ENCODE results near the gene EXOC3L1.

The EXOC3L1 gene, protein sequence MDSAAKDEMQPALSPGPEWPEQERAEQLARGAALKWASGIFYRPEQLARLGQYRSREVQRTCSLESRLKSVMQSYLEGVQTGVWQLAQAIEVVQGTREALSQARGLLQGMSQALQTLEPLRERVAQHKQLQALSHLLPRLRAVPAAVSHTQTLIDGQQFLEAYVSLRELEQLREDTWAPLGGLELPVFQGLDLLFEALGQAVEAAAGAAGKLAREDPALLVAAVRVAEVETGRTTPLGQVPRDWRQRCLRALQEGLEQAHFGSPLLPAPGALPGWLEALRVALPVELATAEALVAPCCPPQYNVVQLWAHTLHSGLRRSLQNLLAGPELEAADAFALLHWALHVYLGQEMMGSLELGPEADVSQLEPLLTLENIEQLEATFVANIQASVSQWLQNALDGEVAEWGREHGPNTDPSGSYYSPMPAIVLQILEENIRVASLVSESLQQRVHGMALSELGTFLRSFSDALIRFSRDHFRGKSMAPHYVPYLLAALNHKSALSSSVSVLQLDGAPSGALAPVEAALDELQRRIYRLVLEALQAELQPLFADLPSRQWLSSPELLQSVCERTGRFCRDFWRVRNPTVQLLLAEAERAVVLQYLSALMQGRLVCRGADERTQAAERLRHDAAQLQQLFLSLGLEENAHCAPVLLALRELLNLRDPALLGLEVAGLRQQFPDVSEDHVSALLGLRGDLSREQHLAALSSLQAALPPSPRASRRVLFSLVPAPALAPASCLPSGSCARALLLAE

GRCh38 chr16:67190041-67190440 is at the start of gene EXOC3L1:
EXOC3L1 (minus strand) TSS chr16:67190136; CDS start chr16:67189676, 460 bp downstream.
- no peaks in the 10 kb centered on the region for H3K9me3 Mint-ChIP-seq
- no peak for DNase-seq (ENCODE audit: low spot score in 2 of 2)
- peaks cover 22% of the 10 kb centered on the region for H3K4me1 Mint-ChIP-seq
- H3K27ac Mint-ChIP-seq = no peak within 1 kb of the TSS
- H3K36me3 Mint-ChIP-seq = no peaks in the 10 kb centered on the region
- no peak within 1 kb of the TSS for H3K4me3 Mint-ChIP-seq
- no peak for ATAC-seq (ENCODE audit: low read depth)
- H3K27me3 Mint-ChIP-seq = peaks cover 1% of the 10 kb centered on the region

DNA sequence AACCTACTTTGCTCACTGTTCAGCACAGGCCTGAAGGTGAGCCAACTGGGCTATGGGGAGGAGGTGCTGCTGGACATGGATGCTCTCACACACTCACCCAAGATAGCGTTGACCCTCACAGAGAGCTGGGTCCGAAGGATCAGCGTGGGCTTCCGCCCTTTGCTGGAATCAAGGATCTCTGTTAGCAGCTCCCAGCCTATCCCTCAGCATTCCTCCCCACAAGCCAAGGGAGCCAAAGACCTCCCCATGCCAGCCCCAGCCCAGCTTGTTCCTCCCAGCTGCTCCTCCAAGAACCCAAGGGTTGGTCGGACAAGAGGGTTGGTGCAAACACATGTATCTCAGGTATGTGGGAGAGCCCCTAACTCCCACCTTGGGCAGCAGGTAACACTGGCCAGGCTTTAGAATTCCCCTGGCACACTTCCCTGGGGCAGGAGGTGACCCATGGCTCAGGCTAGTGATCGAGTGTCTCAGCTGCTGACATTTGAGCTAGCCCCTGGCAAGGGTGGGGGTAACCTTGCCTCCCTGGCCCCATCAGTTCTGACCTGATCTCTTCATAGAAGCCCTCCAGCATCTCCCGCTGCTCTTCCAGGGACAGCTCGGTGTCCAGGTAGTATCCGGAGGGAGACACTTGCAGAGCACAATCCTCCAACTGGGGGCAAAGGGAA is 49.0 kb upstream of the EXOC3L1 start:
- peaks cover 11% of the 10 kb centered on the region for H3K4me1 Mint-ChIP-seq
- peaks cover 19% of the 10 kb centered on the region for H3K36me3 Mint-ChIP-seq
- H3K9me3 Mint-ChIP-seq = peaks cover 2% of the 10 kb centered on the region
- DNase-seq (ENCODE audit: low spot score in 2 of 2) (no peak), ATAC-seq (ENCODE audit: low read depth) (no peak)
- H3K27me3 Mint-ChIP-seq = no peaks in the 10 kb centered on the region
- H3K4me3 Mint-ChIP-seq = no peak overlapping the region
- no peak overlapping the region for H3K27ac Mint-ChIP-seq

- Mint-ChIP-seq H3K36me3 (peaks cover 23% of the 10 kb centered on the region), H3K27ac (no peak overlapping the region), H3K9me3 (peaks cover 2% of the 10 kb centered on the region), H3K27me3 (no peaks in the 10 kb centered on the region), H3K4me1 (peaks cover 10% of the 10 kb centered on the region), H3K4me3 (no peak overlapping the region)
- no peak for DNase-seq (ENCODE audit: low spot score in 2 of 2)
- ATAC-seq (ENCODE audit: low read depth) = no peak
Observed at GRCh38 chr16:67238278-67238575, 48.3 kb upstream of the EXOC3L1 start.

GRCh38 chr16:67237396-67238277 is 47.7 kb upstream of the EXOC3L1 start:
- peaks cover 2% of the 10 kb centered on the region for H3K9me3 Mint-ChIP-seq
- H3K27ac Mint-ChIP-seq = no peak overlapping the region
- no peak overlapping the region for H3K4me3 Mint-ChIP-seq
- ATAC-seq (ENCODE audit: low read depth) (no peak), DNase-seq (ENCODE audit: low spot score in 2 of 2) (no peak)
- H3K4me1 Mint-ChIP-seq = peaks cover 10% of the 10 kb centered on the region
- no peaks in the 10 kb centered on the region for H3K27me3 Mint-ChIP-seq
- peaks cover 23% of the 10 kb centered on the region for H3K36me3 Mint-ChIP-seq

- H3K27me3 Mint-ChIP-seq = no peaks in the 10 kb centered on the region
- ATAC-seq (ENCODE audit: low read depth) (peak; percentile 92), DNase-seq (ENCODE audit: low spot score in 2 of 2) (peak; percentile 51 to 56)
- H3K27ac Mint-ChIP-seq = no peak overlapping the region
- H3K36me3 Mint-ChIP-seq = peaks cover 23% of the 10 kb centered on the region
- peaks cover 2% of the 10 kb centered on the region for H3K9me3 Mint-ChIP-seq
- no peak overlapping the region for H3K4me3 Mint-ChIP-seq
- peaks cover 8% of the 10 kb centered on the region for H3K4me1 Mint-ChIP-seq
Observed at GRCh38 chr16:67236563-67237395, 46.8 kb upstream of the EXOC3L1 start.

DNA sequence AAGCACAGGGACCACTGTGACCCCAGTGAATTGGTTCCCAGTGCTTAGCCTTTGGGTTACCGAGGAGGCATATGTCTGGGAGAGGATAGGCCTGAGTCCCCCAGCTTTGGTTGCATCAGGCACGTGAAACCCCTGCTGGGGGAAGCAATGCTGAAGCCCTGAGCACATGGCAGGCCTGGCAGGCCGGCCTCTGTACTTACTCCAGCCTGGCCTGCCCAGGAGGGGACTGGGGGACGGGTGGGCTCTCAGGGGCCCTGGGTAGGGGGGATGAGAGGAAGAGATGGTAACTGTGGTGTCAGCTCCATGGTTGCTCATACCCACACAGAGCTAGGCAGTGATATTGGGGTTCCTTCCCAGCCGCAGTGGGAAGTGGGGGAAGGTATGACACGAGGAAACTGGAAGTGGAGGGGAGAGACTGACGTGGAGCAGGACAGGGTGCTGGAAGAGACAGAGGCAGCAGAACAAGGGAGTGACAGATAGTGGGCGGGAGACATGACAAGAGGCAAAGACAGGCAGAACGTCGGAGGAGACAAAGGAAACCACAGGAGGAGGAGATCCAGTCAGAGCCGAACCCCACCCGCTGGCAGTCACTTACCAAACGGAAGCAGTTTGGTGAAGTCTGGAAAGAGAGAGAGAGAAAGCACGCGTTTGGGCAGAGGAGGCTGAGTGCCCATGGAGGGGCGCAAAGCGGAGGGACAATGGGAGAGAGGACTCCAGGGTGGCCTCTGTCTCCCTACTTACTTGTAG is 46.1 kb upstream of the EXOC3L1 start:
- Mint-ChIP-seq H3K27ac (no peak overlapping the region), H3K36me3 (peaks cover 23% of the 10 kb centered on the region), H3K4me1 (peaks cover 8% of the 10 kb centered on the region), H3K4me3 (no peak overlapping the region), H3K27me3 (no peaks in the 10 kb centered on the region), H3K9me3 (peaks cover 2% of the 10 kb centered on the region)
- ATAC-seq (ENCODE audit: low read depth) (no peak), DNase-seq (ENCODE audit: low spot score in 2 of 2) (no peak)

DNA sequence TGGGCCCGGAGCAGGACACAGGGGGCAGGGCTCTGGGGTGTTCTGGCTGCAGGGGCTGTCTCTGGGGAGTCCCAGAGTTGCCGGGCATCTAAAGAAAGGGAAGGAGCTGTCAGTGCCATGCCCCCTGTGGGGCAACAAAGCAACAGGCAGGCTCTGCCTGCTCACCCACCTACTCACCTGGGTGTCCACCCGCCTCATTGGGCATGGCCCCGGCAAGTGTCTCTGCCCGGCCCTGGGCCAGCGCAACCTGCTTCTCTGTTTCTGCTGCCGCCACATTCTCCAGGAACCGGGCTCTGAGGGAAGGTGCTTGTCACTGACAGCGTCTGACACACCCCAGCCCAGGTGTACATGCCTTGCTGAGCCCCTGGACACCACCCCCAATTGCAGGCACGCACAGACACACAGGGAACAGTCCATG is 44.3 kb upstream of the EXOC3L1 start:
- Mint-ChIP-seq H3K27ac (no peak overlapping the region), H3K36me3 (peaks cover 27% of the 10 kb centered on the region), H3K9me3 (peaks cover 2% of the 10 kb centered on the region), H3K4me3 (no peak overlapping the region), H3K4me1 (peaks cover 5% of the 10 kb centered on the region), H3K27me3 (no peaks in the 10 kb centered on the region)
- ATAC-seq (ENCODE audit: low read depth) (no peak), DNase-seq (ENCODE audit: low spot score in 2 of 2) (no peak)

DNA sequence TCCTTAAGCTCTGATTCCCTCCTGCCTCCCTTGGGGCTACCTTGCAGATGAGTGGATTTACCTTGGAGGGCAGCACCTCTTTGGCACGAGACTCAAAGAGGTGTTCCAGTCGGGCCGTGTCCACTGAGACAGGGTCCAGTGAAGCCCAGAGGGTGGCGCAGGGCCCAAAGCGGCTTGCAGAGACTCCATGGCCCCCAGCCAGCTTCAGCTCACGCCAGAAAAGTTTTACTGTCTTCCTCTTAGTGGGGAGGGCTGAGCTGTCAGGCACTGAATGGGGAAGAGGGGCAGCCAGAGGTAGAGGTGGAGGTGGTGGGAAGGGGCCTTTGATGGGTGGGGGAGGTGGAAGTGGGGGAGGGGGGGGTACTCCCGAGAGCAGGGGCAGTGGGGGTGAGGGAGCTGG is 43.7 kb upstream of the EXOC3L1 start:
- peaks cover 2% of the 10 kb centered on the region for H3K9me3 Mint-ChIP-seq
- no peak for DNase-seq (ENCODE audit: low spot score in 2 of 2)
- H3K36me3 Mint-ChIP-seq = peaks cover 32% of the 10 kb centered on the region
- H3K4me3 Mint-ChIP-seq = no peak overlapping the region
- no peak overlapping the region for H3K27ac Mint-ChIP-seq
- H3K4me1 Mint-ChIP-seq = peaks cover 5% of the 10 kb centered on the region
- H3K27me3 Mint-ChIP-seq = no peaks in the 10 kb centered on the region
- no peak for ATAC-seq (ENCODE audit: low read depth)

GRCh38 chr16:67230809-67231660 is 41.1 kb upstream of the EXOC3L1 start:
- no peak for DNase-seq (ENCODE audit: low spot score in 2 of 2)
- Mint-ChIP-seq H3K9me3 (peaks cover under 1% of the 10 kb centered on the region), H3K27me3 (no peaks in the 10 kb centered on the region), H3K4me3 (no peak overlapping the region), H3K27ac (no peak overlapping the region), H3K36me3 (peaks cover 19% of the 10 kb centered on the region), H3K4me1 (peaks cover 16% of the 10 kb centered on the region)
- ATAC-seq (ENCODE audit: low read depth) = no peak

GRCh38 chr16:67229906-67230808 is 40.2 kb upstream of the EXOC3L1 start:
- Mint-ChIP-seq H3K4me1 (peaks cover 21% of the 10 kb centered on the region), H3K27me3 (no peaks in the 10 kb centered on the region), H3K27ac (no peak overlapping the region), H3K36me3 (peaks cover 17% of the 10 kb centered on the region), H3K4me3 (no peak overlapping the region), H3K9me3 (no peaks in the 10 kb centered on the region)
- DNase-seq (ENCODE audit: low spot score in 2 of 2) (no peak), ATAC-seq (ENCODE audit: low read depth) (no peak)

DNA sequence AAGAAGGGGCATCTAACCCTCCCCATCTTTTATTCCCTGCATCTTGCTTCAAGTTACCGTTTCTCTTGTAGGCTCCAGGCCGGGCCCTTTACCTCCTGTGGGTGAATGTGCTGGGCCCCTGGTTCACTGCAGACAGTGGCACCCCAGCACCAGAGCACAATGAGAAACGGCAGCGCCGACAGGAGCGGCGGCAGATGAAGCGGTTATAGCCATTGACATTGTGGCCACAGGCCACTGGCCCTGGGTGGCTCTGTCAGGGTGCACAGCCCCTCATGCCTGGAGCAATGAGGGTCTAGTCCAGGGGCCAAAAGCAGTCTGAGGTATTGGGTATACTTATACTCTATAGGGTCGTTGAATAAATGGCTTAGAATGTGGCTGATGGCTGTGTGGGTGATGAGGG is 39.0 kb upstream of the EXOC3L1 start:
- H3K27ac Mint-ChIP-seq = no peak overlapping the region

More for the DNA sequence above, 39.0 kb upstream of the EXOC3L1 start:
- peaks cover 21% of the 10 kb centered on the region for H3K4me1 Mint-ChIP-seq
- H3K36me3 Mint-ChIP-seq = peaks cover 17% of the 10 kb centered on the region
- no peaks in the 10 kb centered on the region for H3K9me3 Mint-ChIP-seq
- H3K4me3 Mint-ChIP-seq = peak overlapping the region; percentile 6
- ATAC-seq (ENCODE audit: low read depth) (no peak), DNase-seq (ENCODE audit: low spot score in 2 of 2) (no peak)
- H3K27me3 Mint-ChIP-seq = no peaks in the 10 kb centered on the region
